Posterior vena cava (tissue), 2 donors: ENCODE measurements around the gene HGF. TPM values are rescaled to one million over a fixed set of nuclear protein-coding genes. Genes with fewer than 3 reads are reported as not detected.

Experiments used
- DNase-seq: peaks from one replicate; pipeline ENCODE4 v3.0.0-alpha.2; 2020; ENCODE audit warnings: low spot score
- intact Hi-C, 2 donors: fragments of 100-400 bp; cut with DNase I; formaldehyde crosslinking; loops; one replicate each; pipeline versions ENCODE4 v1.14.1 to v1.14.2; 2022 to 2023
- total RNA-seq, 2 donors: library from RNA; stranded (reverse); fragmentation: NEBNext Ultra II Directional; extraction: Animal tissue kit (Norgen Biotek cat#: 25700); gene quantifications; one replicate each; pipeline ENCODE4 v1.2.1, GENCODE V29; 2021
- donor health status: DM: yes; HTN: yes; CAD: no.
- donor health status: DM: yes; HTN: yes; CAD: no.

The HGF gene
- total RNA-seq, 2 donors from 2014 or later, result 16.8 to 18.8 TPM

DNA sequence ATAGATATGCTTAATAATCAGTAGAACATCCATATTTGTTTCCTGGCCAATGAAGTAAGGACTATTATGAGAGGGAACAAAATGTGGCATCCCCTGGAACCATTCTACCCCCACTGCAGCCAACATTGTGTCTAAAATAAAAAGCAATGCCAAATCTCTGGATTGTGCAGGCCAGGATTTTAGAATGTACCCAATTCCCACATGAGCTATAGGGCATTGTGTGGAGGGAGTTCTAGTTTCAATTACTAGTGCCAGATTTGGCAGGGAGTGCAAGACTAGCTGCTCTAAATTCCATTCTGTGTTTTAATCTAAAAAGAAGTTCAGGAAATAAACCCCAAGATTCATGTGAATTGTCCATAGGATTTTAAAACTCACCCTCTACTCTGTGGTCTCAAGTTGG lies 112.3 kb downstream of the HGF start:
- intact Hi-C loops, result no loop called here
- no peak for DNase-seq

GRCh38 chr7:81655271-81655670 lies 114.6 kb downstream of the HGF start:
- DNase-seq, result no peak
- intact Hi-C loops, result no loop called here

DNA sequence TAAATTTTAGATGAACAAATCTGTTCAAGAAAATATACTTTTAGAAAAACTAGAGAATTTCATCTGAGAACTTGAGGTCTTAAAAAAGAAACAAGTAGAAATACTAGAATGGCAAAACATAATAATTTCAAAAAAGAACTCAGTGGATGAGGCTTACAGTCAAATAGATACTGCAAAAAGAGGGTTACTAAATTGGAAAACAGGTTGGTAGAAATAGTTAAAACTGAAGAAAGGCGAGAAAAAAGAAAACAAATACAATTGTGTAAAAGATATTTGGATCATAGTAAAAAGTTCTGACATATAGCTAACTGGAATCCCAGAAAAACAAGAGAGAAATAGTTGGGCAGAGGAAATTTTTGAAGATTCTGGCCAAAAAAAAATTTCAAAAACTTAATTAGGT lies 117.6 kb downstream of the HGF start:
- intact Hi-C loops, result no loop called here
- no peak for DNase-seq
